Gastroesophageal sphincter (tissue), 3 donors: ENCODE measurements around the gene MYCBP2.

Experiments
- CTCF ChIP-seq, 4 experiments: fragments of 200-600 bp in 2 of 4; fragments of 450-650 bp in 2 of 4; sonication (generic) in 1 of 4; IDR thresholded peaks; one replicate each; pipeline ENCODE4 v1.5.1; 2017 to 2019; ENCODE audit warnings: antibody characterized with exemption in 4 of 4, mild to moderate bottlenecking in 2 of 4, moderate library complexity in 2 of 4
- POLR2A ChIP-seq, 2 donors: fragments of 450-650 bp; IDR thresholded peaks; one replicate each; pipeline ENCODE4 v1.6.1; 2017; ENCODE audit warnings: antibody characterized with exemption in 2 of 2, mild to moderate bottlenecking in 2 of 2, moderate library complexity in 1 of 2

- TF ChIP-seq POLR2A (IDR thresholded peaks at IDR 0.05) (no peak), CTCF (IDR thresholded peaks at IDR 0.05) (no peak)
Measured at GRCh38 chr13:77353995-77354394, 27.1 kb upstream of the MYCBP2 start.
